Measurements from ENCODE around the gene CGNL1.

CGNL1 gene

DNA sequence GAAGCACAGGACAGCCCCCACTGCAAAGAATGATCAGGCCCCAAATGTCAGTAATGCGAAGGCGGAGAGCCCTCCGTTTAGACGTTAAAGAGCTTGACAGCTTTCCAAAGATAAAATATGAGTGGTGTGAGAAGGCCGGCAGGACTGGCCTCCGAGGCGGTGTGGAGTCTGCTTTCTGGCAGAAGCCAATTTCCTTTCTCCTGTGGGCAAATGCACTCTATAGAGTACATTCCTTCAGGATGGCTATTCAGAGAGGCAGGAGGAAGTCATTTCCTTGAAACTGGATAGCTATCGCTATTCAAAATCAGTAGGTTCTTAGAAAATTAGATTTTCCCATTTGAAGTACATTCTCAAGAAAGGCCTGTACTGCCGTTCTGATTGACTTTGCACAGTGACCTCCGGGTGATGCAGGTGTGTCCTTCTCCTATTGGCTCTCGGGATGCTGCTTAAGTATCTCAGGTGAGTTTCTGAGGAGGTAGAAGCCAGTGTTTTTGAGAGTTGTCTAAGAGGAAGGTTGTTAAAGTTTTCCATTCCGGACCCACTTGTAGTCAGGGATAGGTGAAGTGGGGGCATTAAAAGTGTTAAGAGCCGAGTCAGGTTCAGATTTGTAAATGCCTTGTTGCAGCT lies 142.6 kb downstream of the CGNL1 start:
- no peak for DNase-seq (ENCODE audit: low read depth, low spot score)
- no peak overlapping the region for H3K4me3 ChIP-seq (ENCODE audit: low read depth, low read length)
- ChIA-PET CTCF (interaction anchor here (0.7 to 8.9 kb wide), 8 partner anchors 10 to 178 kb away, joined by 3 to 148 read pairs (median 4); no protein-coding TSS in a partner anchor), POLR2A (no interaction called here)
- TF ChIP-seq CTCF (IDR thresholded peaks at IDR 0.05; ENCODE audit: insufficient read depth, low read length, missing control alignments) = no peak

DNA sequence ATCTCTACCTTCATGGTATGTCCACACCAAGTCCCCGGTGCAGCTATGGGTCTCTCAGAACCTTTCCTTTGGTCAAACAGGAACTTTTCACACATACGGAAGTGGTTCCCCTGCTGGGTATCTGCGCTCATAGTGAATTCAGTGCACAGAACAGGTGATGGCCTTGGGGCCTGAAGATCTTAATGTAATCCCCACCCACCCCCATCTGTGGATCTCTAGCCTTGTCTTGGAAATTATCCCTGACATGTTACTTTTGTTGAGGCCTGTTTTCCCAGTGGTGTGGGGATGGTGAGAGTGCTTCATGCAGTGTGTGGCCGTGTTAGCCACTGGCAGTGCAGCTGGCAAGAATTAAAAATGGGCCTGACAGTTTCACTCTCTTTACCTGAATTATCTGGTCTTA lies 143.5 kb downstream of the CGNL1 start:
- DNase-seq (ENCODE audit: low read depth, low spot score) = no peak
- TF ChIP-seq CTCF (IDR thresholded peaks at IDR 0.05; ENCODE audit: insufficient read depth, low read length, missing control alignments) = no peak
- ChIA-PET CTCF (interaction anchor here (0.9 to 8.9 kb wide), 8 partner anchors 9 to 186 kb away, joined by 3 to 148 read pairs (median 6); no protein-coding TSS in a partner anchor), POLR2A (no interaction called here)
- no peak overlapping the region for H3K4me3 ChIP-seq (ENCODE audit: low read depth, low read length)

- H3K4me3 ChIP-seq (ENCODE audit: low read depth, low read length) = no peak overlapping the region
- TF ChIP-seq CTCF (IDR thresholded peaks at IDR 0.05; ENCODE audit: insufficient read depth, low read length, missing control alignments) = no peak
- ChIA-PET CTCF (interaction anchor here (1.2 to 8.9 kb wide), 10 partner anchors 7 to 181 kb away, joined by 3 to 148 read pairs (median 6); no protein-coding TSS in a partner anchor), POLR2A (no interaction called here)
- no peak for DNase-seq (ENCODE audit: low read depth, low spot score)
These were observed 145.2 kb downstream of the CGNL1 start for GRCh38 chr15:57521503-57521902.

GRCh38 chr15:57522148-57522547 lies 145.8 kb downstream of the CGNL1 start:
- no peak for DNase-seq (ENCODE audit: low read depth, low spot score)
- ChIA-PET CTCF (interaction anchor here (1.7 to 8.9 kb wide), 5 partner anchors 6 to 181 kb away, joined by 5 to 148 read pairs (median 24); no protein-coding TSS in a partner anchor), POLR2A (no interaction called here)
- H3K4me3 ChIP-seq (ENCODE audit: low read depth, low read length) = no peak overlapping the region
- no peak for TF ChIP-seq CTCF (IDR thresholded peaks at IDR 0.05; ENCODE audit: insufficient read depth, low read length, missing control alignments)

- no peak overlapping the region for H3K4me3 ChIP-seq (ENCODE audit: low read depth, low read length)
- ChIA-PET POLR2A (no interaction called here), CTCF (interaction anchor here (1.4 to 7.8 kb wide), 4 partner anchors 9 to 197 kb away, joined by 4 to 747 read pairs (median 84); no protein-coding TSS in a partner anchor)
- TF ChIP-seq CTCF (IDR thresholded peaks at IDR 0.05; ENCODE audit: insufficient read depth, low read length, missing control alignments) = no peak
- no peak for DNase-seq (ENCODE audit: low read depth, low spot score)
These were observed 149.3 kb downstream of the CGNL1 start for GRCh38 chr15:57525581-57525980.

GRCh38 chr15:57526076-57526475 lies 149.8 kb downstream of the CGNL1 start:
- no peak overlapping the region for H3K4me3 ChIP-seq (ENCODE audit: low read depth, low read length)
- POLR2A ChIA-PET = no interaction called here
- CTCF ChIA-PET = interaction anchor here (1.4 to 6.5 kb wide), 13 partner anchors 11 to 1031 kb away, joined by 3 to 747 read pairs (median 11); no protein-coding TSS in a partner anchor
- no peak for TF ChIP-seq CTCF (IDR thresholded peaks at IDR 0.05; ENCODE audit: insufficient read depth, low read length, missing control alignments)
- DNase-seq (ENCODE audit: low read depth, low spot score) = no peak
